ENCODE measurements around the gene AKR1C1.
"Not testable (repeated sequence)": the region's sequence is repeated elsewhere in the genome, so short reads cannot be mapped to it uniquely, and the experiment has no call there.

Gene AKR1C1

DNA sequence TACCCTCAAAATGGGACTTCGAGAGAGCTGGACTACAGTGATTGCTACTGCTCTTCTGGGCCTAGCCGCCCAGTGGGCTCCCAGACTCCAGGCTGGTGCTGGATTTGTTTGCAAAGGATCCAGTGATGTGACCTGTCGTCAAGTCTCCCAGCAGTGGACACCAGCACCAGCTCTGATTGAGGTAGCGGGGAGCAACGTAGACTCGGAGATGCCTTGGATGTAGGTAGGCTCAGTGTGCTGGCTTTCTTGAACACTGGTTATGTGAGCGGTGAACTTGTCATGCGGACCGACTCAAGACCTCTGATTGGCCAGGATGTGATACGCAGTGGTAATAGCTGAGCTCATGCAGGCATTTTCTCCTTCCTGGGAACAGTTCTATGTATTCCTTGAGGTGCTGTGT is 21.0 kb downstream of the AKR1C1 start:
- no peak for DNase-seq

DNA sequence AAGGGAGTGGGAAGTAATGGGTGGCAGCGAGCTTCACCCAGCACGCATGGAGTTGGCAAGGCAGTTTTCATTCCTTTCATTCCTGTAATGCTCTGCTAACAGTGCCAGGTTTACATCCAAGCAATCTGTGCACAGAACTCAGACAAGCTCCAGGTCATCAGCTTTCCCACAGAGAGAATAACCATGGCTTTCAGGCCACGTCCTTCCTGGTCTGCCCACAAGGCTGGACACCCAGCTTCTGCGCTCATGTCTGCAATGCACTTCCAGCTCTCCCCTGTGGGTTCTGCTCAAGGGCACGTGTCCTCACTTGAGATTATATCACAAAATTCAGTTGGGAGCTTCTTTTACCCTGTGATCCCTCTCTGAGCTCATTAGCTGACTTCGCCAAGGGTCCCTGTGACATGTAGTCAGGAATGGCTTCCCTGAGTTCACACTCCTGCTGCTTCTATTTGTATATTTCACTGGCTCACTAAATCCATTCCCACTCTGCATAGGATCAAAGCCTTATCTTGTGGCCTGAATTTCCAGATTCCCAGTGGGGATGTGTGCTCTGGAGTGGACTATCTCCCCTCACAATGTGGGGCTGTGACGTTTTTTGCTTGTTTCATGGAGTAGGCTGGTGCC is 21.9 kb downstream of the AKR1C1 start:
- no peak for DNase-seq

DNA sequence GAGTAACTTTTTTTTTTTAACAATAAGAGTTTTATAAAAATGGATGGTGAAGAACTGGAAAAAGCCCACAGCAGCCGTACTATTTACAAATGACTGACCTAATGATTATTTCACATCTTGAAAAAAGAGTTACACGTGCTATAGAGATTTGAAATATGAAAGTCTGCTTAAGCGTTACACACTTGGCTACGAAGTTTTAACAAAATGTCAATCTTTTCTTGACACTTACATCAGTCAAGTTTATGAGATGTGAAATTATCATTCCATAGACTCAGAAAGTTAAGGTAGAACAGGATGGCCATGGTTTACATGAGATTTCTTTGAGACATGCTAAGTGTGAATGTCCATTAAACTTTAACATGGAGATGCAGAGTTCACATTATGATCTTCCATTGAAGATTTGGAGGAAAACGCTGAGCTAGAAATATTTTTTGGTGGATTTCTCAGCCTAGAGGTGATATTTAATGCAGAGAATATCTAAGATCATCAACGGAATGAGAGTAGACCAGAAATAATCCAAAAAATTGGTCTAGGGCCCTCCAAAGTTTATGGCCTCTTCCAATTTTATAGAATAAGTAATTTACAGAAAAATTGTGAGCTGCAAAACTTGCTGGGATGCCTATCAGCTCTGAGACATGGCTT is 24.9 kb downstream of the AKR1C1 start:
- DNase-seq, result not testable (repeated sequence)

DNA sequence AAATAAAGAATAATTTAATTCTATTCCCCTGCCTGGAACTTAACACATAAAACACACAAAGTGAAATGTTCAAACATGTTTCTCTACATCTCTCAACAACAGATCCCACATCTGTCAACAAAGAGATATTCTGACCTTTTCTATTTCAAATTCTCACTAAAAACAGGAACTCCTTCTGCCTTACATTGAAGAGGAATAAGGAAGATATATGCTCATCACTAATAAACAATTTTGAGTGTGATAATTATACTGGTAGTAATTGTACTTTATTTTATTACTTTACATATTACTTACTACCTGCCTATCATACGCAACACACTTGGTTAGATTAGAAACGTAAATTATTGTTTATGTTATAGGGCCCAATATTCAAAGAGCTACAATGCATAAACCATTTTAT is 27.0 kb downstream of the AKR1C1 start:
- no peak for DNase-seq

DNA sequence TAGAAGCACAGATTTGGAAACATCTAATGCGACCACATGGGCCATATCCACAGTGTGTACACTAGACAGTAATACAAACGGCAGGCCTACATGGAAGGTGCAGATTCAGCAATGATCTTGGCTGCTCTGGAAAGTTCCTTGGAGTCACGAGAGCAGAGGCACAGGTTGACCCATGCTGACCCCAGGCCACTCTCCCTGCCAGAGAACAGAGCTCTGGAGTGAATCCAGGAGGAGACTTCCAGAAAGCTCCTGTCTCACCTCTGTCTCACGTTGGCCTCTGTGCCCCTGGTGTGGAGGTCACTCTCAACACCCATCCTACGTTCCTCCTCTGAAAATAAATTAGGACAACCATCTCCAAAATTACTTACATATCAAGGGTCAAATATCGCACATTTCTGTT is 28.2 kb downstream of the AKR1C1 start:
- not testable (repeated sequence) for DNase-seq

- DNase-seq, result not testable (repeated sequence)
Observed at GRCh38 chr10:4992564-4992963, 29.3 kb downstream of the AKR1C1 start.

DNA sequence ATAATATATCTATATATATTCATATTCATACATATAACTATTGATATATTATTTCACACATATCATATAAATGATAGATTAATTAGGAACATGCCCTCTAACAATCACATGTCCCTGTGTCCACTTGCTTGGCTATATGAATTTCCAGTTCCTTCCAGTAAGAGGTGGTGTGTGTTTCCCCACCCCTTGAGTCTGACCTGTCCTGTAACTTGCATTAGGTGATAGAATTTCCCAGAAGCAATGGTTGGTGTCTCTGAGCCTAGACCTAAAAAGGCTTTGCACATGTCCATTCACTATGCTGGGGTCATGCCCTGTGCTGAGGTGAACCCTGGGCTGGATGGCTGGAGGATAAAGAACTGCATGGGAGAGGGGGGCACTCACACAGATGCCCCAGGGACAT is 31.0 kb downstream of the AKR1C1 start:
- not testable (repeated sequence) for DNase-seq

DNA sequence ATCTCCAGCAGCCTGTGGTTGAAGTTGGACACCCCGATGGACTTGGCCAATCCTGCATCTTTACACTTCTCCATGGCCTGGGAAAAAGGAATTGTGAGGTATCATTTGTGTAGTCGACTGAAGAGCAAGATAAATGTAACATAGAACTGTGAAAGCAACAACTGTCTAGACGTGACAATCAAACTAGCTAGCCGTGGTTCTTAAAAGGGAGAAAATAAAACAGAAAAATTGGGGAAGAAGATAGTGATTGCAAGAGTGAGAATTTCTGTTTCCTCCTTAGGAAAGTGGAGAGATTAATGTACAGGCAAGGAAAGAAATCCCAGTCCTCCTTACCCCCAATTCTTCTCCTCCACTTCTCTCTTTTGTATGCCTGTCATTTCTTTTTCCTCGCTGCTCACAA is 35.5 kb downstream of the AKR1C1 start:
- DNase-seq, result no peak

GRCh38 chr10:5002013-5002727 is 39.0 kb downstream of the AKR1C1 start:
- DNase-seq, result no peak

DNA sequence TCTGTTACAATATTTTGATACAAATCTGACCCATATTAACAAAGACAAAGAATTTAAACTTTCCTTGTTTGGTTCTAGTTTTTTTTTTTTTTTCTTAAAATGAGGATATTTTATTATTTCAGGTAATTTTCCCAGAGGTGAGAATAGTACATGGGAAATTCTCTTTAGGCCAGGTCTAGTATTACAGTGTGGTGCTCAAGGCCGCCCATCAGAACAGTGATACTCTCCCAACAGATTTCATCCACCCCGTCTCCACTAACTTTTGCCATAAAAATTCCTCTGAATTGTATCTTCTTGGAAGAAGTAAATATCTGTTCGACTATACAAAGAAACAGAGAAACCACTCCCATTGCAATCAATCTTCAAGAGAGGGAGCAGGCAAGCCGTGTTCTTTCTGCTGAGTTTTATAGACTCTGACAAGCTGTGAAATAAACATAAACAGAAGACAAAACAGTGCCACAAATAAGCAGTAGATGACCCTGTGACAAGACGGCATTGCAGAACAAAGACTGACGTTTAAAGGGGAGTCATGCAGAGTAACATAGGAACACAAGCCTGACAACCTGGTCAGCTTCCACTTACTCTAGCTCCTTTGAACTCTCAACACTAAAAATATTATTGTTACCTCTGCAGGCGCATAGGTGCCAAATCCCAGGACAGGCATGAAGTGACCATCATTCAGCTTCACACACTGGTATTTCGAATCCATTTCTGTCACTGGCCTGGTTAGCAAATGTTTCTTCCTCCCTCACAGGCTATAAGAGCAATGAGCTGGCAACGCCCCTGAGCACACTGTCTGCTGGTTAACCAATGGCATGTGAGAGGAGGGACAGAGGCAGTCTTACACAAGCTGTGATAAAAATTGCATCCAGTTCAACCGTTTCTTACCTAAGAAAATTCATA is 40.2 kb downstream of the AKR1C1 start, which contains the start of gene AKR1C2:
Gene AKR1C2 (minus strand): TSS at position 731 of the 903 bp plus-strand sequence. CDS start 22 bp downstream, at position 709.
- not testable (repeated sequence) for DNase-seq

DNA sequence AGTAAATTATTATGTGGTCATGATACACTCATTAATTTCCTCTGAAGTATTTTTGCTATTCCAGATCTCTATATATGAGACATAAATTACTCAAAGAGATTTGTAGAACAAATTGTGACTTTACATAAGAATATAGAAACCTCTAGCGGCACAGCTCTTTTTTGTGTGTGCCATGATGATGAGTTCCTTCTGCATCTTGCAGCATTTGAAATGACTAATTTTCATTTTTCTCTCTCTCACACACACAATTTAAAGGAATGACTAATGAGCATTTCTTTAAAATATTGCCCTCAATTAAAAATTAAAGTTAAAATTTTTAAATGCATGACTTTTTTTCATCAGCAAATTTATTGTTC is 40.8 kb downstream of the AKR1C1 start:
- not testable (repeated sequence) for DNase-seq

- DNase-seq, result not testable (repeated sequence)
Observed at GRCh38 chr10:5004501-5004900, 41.3 kb downstream of the AKR1C1 start.

GRCh38 chr10:5008857-5009548 is 45.8 kb downstream of the AKR1C1 start:
- not testable (repeated sequence) for DNase-seq

- DNase-seq, result not testable (repeated sequence)
Observed at GRCh38 chr10:5010043-5010442, 46.8 kb downstream of the AKR1C1 start.

DNA sequence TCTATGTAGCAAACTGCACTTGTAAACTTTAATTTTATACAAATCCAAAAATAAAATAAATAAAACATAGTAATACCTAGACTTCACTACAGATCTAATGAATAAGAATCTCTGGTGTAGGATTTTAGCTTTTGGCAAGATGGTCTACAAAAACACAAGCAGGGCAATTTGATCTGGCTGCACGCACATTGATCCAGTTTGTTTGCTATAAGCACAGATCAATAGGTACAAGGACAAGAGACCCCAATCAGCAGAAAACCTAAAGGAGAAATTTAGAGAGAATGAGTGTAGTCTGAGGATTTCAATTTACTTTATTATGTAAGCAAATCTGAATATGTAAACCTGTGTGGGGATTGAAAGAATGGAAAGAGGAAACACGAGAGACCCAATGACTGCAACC is 48.2 kb downstream of the AKR1C1 start:
- not testable (repeated sequence) for DNase-seq

DNA sequence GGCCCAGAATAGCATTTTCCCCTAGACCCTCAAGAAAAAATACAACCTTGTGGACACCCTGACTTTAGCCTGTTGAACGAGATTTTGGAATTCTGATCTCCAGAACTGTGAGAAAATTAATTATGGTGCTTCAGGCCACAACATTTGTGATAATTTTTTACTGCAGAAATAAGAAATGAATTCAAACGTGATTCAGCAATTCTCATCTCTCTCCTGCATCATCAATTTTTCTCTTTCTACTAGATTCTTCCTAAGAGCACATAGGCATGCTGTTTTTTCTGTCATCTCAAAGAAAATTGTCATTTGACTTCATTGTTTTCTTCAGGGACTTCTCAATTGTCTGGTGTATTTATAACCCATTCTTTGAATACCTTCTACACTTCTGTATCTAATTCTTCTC is 49.4 kb downstream of the AKR1C1 start:
- DNase-seq, result no peak

DNA sequence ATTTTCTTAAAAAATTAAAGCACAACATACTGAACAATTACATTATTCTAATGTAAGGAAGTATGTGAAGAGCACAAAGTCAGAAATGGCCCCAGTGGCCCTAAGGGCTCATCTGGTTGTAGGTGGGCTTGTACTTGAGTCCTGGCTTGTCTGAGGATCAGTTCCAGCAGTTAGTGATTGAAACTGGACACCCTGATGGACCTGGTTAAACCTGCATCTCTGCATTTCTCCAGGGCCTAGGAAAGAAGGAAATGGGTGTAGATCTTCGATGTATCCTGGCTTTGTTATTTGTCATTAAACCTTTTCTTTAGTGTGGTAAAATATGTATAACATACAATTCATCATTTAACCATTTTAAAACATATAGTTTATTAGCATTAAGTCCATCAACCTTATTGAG is 50.2 kb downstream of the AKR1C1 start:
- DNase-seq, result no peak

DNA sequence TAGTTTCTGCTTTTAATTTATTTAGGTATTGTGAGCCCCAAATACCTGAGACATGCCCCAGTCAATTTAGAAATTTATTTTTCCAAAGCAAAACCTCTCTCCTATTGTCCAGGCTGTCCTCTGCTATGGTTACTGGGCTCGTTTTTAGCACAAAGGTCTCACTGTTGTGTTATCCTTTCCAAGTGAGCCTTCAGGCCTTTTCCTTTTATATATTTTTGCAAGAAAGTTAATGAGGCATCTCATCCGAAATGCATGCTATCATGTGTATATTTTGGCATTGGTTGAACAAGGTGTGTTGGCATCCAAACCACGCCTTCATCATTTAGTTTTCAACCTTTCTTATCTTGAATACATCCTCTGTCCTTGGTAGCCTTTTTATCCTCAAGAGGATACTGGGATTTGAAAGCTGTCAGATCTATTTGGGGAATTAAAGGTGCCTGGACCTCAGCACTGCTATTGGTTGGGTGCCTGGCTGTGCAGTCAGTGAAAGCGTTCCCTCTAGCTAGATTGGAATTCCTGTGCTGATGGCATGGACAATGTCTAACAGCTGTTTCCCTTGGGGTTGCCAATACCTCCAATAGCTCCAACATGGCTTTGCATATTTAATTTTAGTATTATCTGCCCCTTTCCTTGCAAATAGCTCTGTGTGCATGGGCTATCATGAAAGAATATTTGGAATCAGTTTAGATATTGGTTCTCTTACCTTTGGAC is 51.1 kb downstream of the AKR1C1 start:
- DNase-seq, result not testable (repeated sequence)

GRCh38 chr10:5014936-5015335 is 51.7 kb downstream of the AKR1C1 start:
- DNase-seq, result no peak

GRCh38 chr10:5018134-5018533 is 54.9 kb downstream of the AKR1C1 start:
- DNase-seq, result no peak

- DNase-seq, result not testable (repeated sequence)
Observed at GRCh38 chr10:5018671-5019277, 55.6 kb downstream of the AKR1C1 start.

Data from T-helper 9 cell (primary cell).